ENCODE measurements around the gene MICAL3. TPM values are rescaled to one million over a fixed set of nuclear protein-coding genes. Genes with fewer than 3 reads are reported as not detected.
"Not testable (repeated sequence)": the region's sequence is repeated elsewhere in the genome, so short reads cannot be mapped to it uniquely, and the experiment has no call there.

The MICAL3 gene
- polyA plus RNA-seq, 1 of the 3 experiments (the other 2 are of a cell fraction), result 83.1 TPM

- 80% methylated on average over 3 of the region's 9 CpGs for WGBS (ENCODE audit: low lambda C conversion rate)
- no peaks in the 10 kb centered on the region for H3K36me3 ChIP-seq (replicated peaks in 1 of 2; ENCODE audit: control insufficient read depth in 1 of 2, insufficient read depth in 2 of 2, low read length in 1 of 2)
- no peaks in the 10 kb centered on the region for H3K79me2 ChIP-seq (ENCODE audit: insufficient read depth)
- no peak overlapping the region for H3K27ac ChIP-seq (ENCODE audit: low read depth in 2 of 2, low read length in 1 of 2)
- ChIA-PET CTCF (interaction anchor here (1.0 to 3.8 kb wide), 3 partner anchors 9 to 235 kb away, joined by 3 to 21 read pairs (median 5); no protein-coding TSS in a partner anchor), POLR2A (no interaction called here)
- no peaks in the 10 kb centered on the region for H3F3A ChIP-seq (replicated peaks; ENCODE audit: insufficient read depth)
- no peaks in the 10 kb centered on the region for H3K9me2 ChIP-seq
- H3K4me3 ChIP-seq (ENCODE audit: low read depth in 2 of 2, low read length in 1 of 2), result no peak overlapping the region
- H4K20me1 ChIP-seq (ENCODE audit: insufficient read depth), result no peaks in the 10 kb centered on the region
- no peak overlapping the region for H3K4me2 ChIP-seq
- H3K9ac ChIP-seq, result no peak overlapping the region
- H3K27me3 ChIP-seq (ENCODE audit: insufficient read depth), result no peaks in the 10 kb centered on the region
- H2AFZ ChIP-seq (ENCODE audit: low read depth), result no peak overlapping the region
- TF ChIP-seq, protein P1, sequence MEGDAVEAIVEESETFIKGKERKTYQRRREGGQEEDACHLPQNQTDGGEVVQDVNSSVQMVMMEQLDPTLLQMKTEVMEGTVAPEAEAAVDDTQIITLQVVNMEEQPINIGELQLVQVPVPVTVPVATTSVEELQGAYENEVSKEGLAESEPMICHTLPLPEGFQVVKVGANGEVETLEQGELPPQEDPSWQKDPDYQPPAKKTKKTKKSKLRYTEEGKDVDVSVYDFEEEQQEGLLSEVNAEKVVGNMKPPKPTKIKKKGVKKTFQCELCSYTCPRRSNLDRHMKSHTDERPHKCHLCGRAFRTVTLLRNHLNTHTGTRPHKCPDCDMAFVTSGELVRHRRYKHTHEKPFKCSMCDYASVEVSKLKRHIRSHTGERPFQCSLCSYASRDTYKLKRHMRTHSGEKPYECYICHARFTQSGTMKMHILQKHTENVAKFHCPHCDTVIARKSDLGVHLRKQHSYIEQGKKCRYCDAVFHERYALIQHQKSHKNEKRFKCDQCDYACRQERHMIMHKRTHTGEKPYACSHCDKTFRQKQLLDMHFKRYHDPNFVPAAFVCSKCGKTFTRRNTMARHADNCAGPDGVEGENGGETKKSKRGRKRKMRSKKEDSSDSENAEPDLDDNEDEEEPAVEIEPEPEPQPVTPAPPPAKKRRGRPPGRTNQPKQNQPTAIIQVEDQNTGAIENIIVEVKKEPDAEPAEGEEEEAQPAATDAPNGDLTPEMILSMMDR (IDR thresholded peaks at IDR 0.05), result peak; percentile 26; the same call in 1 of the 2 replicates
- no peak for TF ChIP-seq RCOR1 (IDR thresholded peaks at IDR 0.05; ENCODE audit: low read length)
- H3K9me3 ChIP-seq, result no peaks in the 10 kb centered on the region
- DNase-seq, result no peak
- 0 out of 4 replicates have a peak, but pooled peaks cover 0 to 12% of the 10 kb centered on the region in 2 experiments for H3K4me1 ChIP-seq (ENCODE audit: control insufficient read depth in 1 of 2, insufficient read depth in 2 of 2, low read depth in 1 of 2, low read length in 1 of 2)
These were observed 40.9 kb upstream of the MICAL3 start for GRCh38 chr22:18065256-18065655.

DNA sequence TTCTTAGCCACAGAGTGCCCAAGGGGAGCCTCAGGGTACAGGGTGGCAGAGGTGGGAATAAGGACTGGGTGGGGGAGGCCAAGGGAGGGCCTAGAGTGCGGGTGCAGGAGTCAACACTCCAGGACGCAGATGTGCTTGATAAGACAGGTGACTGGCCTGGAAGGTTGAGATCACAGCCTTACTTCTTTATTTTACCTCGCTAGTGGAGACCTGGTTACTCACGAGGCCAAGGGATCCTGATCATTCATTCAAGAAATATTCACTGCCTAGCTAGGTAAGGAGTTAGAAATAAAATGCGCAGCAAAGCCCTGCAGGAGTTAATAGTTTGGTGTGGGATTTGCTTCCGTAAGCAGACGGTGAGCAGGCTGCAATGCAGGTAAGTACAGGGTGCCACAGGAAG is 40.3 kb upstream of the MICAL3 start:
- Histone ChIP-seq H3K27me3 (ENCODE audit: insufficient read depth) (no peaks in the 10 kb centered on the region), H3K9me3 (no peaks in the 10 kb centered on the region), H3K27ac (ENCODE audit: low read depth in 2 of 2, low read length in 1 of 2) (no peak overlapping the region), H3F3A (replicated peaks; ENCODE audit: insufficient read depth) (no peaks in the 10 kb centered on the region), H3K9me2 (no peaks in the 10 kb centered on the region), H3K4me2 (no peak overlapping the region), H2AFZ (ENCODE audit: low read depth) (no peak overlapping the region), H3K4me3 (ENCODE audit: low read depth in 2 of 2, low read length in 1 of 2) (no peak overlapping the region), H3K36me3 (replicated peaks in 1 of 2; ENCODE audit: control insufficient read depth in 1 of 2, insufficient read depth in 2 of 2, low read length in 1 of 2) (no peaks in the 10 kb centered on the region), H4K20me1 (ENCODE audit: insufficient read depth) (no peaks in the 10 kb centered on the region), H3K79me2 (ENCODE audit: insufficient read depth) (no peaks in the 10 kb centered on the region), H3K4me1 (ENCODE audit: control insufficient read depth in 1 of 2, insufficient read depth in 2 of 2, low read depth in 1 of 2, low read length in 1 of 2) (0 out of 4 replicates have a peak, but pooled peaks cover 0 to 12% of the 10 kb centered on the region in 2 experiments), H3K9ac (no peak overlapping the region)
- TF ChIP-seq SMC3 (IDR thresholded peaks at IDR 0.05; ENCODE audit: low read depth, low read length) (no peak), FOXJ3 (CRISPR knock-in tag; IDR thresholded peaks at IDR 0.05) (no peak), RCOR1 (IDR thresholded peaks at IDR 0.05; ENCODE audit: low read length) (no peak), RXRA (IDR thresholded peaks at IDR 0.05; ENCODE audit: borderline replicate concordance, low read depth) (no peak), GABPA (IDR thresholded peaks at IDR 0.05; ENCODE audit: low read depth) (no peak), CHD2 (IDR thresholded peaks at IDR 0.05; ENCODE audit: low read length, partially characterized antibody) (no peak), YY1 (IDR thresholded peaks at IDR 0.05; ENCODE audit: low read depth) (no peak), USF1 (IDR thresholded peaks at IDR 0.05; ENCODE audit: borderline replicate concordance, low read depth) (no peak), MEF2A (IDR thresholded peaks at IDR 0.05; ENCODE audit: borderline replicate concordance, low read depth) (no peak), FOXM1 (IDR thresholded peaks at IDR 0.05; ENCODE audit: low read depth) (no peak), GATA2 (CRISPR knock-in tag; IDR thresholded peaks at IDR 0.05) (no peak)
- TF ChIP-seq, protein P1 (IDR thresholded peaks at IDR 0.05), result no peak
- TF ChIP-seq, protein P2, sequence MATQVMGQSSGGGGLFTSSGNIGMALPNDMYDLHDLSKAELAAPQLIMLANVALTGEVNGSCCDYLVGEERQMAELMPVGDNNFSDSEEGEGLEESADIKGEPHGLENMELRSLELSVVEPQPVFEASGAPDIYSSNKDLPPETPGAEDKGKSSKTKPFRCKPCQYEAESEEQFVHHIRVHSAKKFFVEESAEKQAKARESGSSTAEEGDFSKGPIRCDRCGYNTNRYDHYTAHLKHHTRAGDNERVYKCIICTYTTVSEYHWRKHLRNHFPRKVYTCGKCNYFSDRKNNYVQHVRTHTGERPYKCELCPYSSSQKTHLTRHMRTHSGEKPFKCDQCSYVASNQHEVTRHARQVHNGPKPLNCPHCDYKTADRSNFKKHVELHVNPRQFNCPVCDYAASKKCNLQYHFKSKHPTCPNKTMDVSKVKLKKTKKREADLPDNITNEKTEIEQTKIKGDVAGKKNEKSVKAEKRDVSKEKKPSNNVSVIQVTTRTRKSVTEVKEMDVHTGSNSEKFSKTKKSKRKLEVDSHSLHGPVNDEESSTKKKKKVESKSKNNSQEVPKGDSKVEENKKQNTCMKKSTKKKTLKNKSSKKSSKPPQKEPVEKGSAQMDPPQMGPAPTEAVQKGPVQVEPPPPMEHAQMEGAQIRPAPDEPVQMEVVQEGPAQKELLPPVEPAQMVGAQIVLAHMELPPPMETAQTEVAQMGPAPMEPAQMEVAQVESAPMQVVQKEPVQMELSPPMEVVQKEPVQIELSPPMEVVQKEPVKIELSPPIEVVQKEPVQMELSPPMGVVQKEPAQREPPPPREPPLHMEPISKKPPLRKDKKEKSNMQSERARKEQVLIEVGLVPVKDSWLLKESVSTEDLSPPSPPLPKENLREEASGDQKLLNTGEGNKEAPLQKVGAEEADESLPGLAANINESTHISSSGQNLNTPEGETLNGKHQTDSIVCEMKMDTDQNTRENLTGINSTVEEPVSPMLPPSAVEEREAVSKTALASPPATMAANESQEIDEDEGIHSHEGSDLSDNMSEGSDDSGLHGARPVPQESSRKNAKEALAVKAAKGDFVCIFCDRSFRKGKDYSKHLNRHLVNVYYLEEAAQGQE (IDR thresholded peaks at IDR 0.05; ENCODE audit: low read depth, low read length), result no peak
- CTCF ChIA-PET, result interaction anchor here (1.0 to 3.8 kb wide), 2 partner anchors 8 to 11 kb away, joined by 3 to 21 read pairs; no protein-coding TSS in a partner anchor
- DNase-seq, result no peak
- 93% methylated on average over 7 of the region's 7 CpGs for WGBS (ENCODE audit: low lambda C conversion rate)
- POLR2A ChIA-PET, result no interaction called here

DNA sequence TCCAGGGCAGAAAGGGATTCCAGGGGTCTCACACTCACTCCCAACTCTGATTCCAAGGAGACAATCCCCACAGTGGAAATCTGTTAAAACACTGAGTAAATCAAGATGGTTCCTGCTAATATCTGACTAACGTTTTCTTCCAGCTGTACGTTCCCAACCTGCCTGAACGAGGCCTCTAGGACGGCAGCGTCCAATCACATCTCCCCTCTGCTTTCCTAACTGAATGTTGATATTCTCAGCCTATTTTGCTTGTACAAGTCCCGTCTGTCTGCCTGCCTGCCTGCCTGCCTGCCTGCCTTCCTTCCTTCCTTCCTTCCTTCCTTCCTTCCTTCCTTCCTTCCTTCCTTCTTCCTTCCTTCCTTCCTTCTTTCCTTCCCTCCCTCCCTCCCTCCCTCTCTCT is 39.4 kb upstream of the MICAL3 start:
- H3K9me3 ChIP-seq; H3K9ac ChIP-seq; DNase-seq; H2AFZ ChIP-seq (ENCODE audit: low read depth); H3K27ac ChIP-seq (ENCODE audit: low read depth in 2 of 2, low read length in 1 of 2); H3K9me2 ChIP-seq; H3K79me2 ChIP-seq (ENCODE audit: insufficient read depth); H3K4me2 ChIP-seq; H3K4me3 ChIP-seq (ENCODE audit: low read depth in 2 of 2, low read length in 1 of 2); POLR2A ChIA-PET; H3F3A ChIP-seq (replicated peaks; ENCODE audit: insufficient read depth); H3K36me3 ChIP-seq (replicated peaks in 1 of 2; ENCODE audit: control insufficient read depth in 1 of 2, insufficient read depth in 2 of 2, low read length in 1 of 2); H3K27me3 ChIP-seq (ENCODE audit: insufficient read depth); H4K20me1 ChIP-seq (ENCODE audit: insufficient read depth): not testable (repeated sequence)
- 94% methylated on average over 6 of the region's 6 CpGs for WGBS (ENCODE audit: low lambda C conversion rate)
- 0 out of 4 replicates have a peak, but pooled peaks cover 0 to 12% of the 10 kb centered on the region in 2 experiments for H3K4me1 ChIP-seq (ENCODE audit: control insufficient read depth in 1 of 2, insufficient read depth in 2 of 2, low read depth in 1 of 2, low read length in 1 of 2)
- CTCF ChIA-PET, result interaction anchor here (1.3 to 4.0 kb wide), 4 partner anchors 9 to 233 kb away, joined by 3 to 32 read pairs (median 7); no protein-coding TSS in a partner anchor
